Naive thymus-derived CD4-positive, alpha-beta T cell (primary cell): ENCODE results near the gene ACACA. TPM values are rescaled to one million over a fixed set of nuclear protein-coding genes. Genes with fewer than 3 reads are reported as not detected.

Source experiments
- ATAC-seq: fragments of 150-1000 bp; cut with Tn5 transposase; 2 replicates; pipeline ENCODE4 v1.10.0; 2021; ENCODE audit warnings: mild to moderate bottlenecking, moderate library complexity
- CTCF ChIA-PET: fragments of 350-600 bp; sonication (Branson Sonifier 250); formaldehyde crosslinking; loops from one replicate; lab custom pipeline; 2021; ENCODE audit warnings: antibody characterized with exemption; lab: Charles Lee
- POLR2A ChIA-PET: fragments of 350-600 bp; sonication (Branson Sonifier 250); formaldehyde crosslinking; loops from one replicate; lab custom pipeline; 2021; ENCODE audit warnings: antibody characterized with exemption, inconsistent platforms; lab: Charles Lee
- DNase-seq, 9 donors: peaks; one replicate each; pipeline versions ENCODE4 v3.0.0 to v3.0.0-alpha.2; 2020 to 2022; ENCODE audit warnings: mixed read lengths in 1 of 9
- H3K27ac ChIP-seq: one replicate; pipeline ENCODE4 v1.7.0; 2013; ENCODE audit warnings: mild to moderate bottlenecking, low read depth, low read length, moderate library complexity
- H3K27me3 ChIP-seq, 2 donors: one replicate each; pipeline ENCODE4 v1.7.0; 2013; ENCODE audit warnings: low read length in 2 of 2, mild to moderate bottlenecking in 2 of 2, moderate library complexity in 2 of 2; ENCODE audit not compliant: control insufficient read depth in 2 of 2, insufficient read depth in 2 of 2
- H3K36me3 ChIP-seq, 3 experiments: 1 replicate in 2 of 3; 2 replicates in 1 of 3; pipeline ENCODE4 v1.7.0; 2013; ENCODE audit warnings: low read length in 3 of 3, mild to moderate bottlenecking in 3 of 3, moderate library complexity in 1 of 3; ENCODE audit not compliant: insufficient read depth in 3 of 3, control insufficient read depth in 2 of 3
- H3K4me1 ChIP-seq, 2 donors: one replicate each; pipeline ENCODE4 v1.7.0; 2013; ENCODE audit warnings: low read length in 2 of 2, mild to moderate bottlenecking in 2 of 2, moderate library complexity in 1 of 2; ENCODE audit not compliant: control insufficient read depth in 2 of 2, insufficient read depth in 2 of 2
- H3K4me3 ChIP-seq: 2 replicates; pipeline ENCODE4 v1.7.0; 2013; ENCODE audit warnings: mild to moderate bottlenecking, low read length
- H3K9me3 ChIP-seq, 3 experiments: 1 replicate in 2 of 3; 2 replicates in 1 of 3; pipeline ENCODE4 v1.7.0; 2013; ENCODE audit warnings: low read length in 3 of 3; ENCODE audit not compliant: control insufficient read depth in 2 of 3
- H3K27ac Mint-ChIP-seq, 9 donors: one replicate each; pipeline ENCODE4 v1.8.0; 2020 to 2022; ENCODE audit warnings: mixed read lengths in 9 of 9, mild to moderate bottlenecking in 8 of 9, moderate library complexity in 5 of 9, inconsistent platforms in 2 of 9
- H3K27me3 Mint-ChIP-seq, 5 donors: one replicate each; pipeline ENCODE4 v1.8.0; 2021 to 2022; ENCODE audit warnings: mixed read lengths in 5 of 5, mild to moderate bottlenecking in 1 of 5
- H3K36me3 Mint-ChIP-seq, 5 donors: one replicate each; pipeline ENCODE4 v1.8.0; 2020 to 2022; ENCODE audit warnings: mixed read lengths in 5 of 5, mild to moderate bottlenecking in 3 of 5, inconsistent platforms in 1 of 5
- H3K4me1 Mint-ChIP-seq, 7 donors: one replicate each; pipeline ENCODE4 v1.8.0; 2020 to 2022; ENCODE audit warnings: mixed read lengths in 7 of 7, mild to moderate bottlenecking in 3 of 7, inconsistent platforms in 1 of 7
- H3K4me3 Mint-ChIP-seq, 10 donors: one replicate each; pipeline ENCODE4 v1.8.0; 2020 to 2022; ENCODE audit warnings: mild to moderate bottlenecking in 10 of 10, mixed read lengths in 10 of 10, moderate library complexity in 6 of 10, inconsistent platforms in 2 of 10
- H3K9me3 Mint-ChIP-seq, 11 donors: one replicate each; pipeline ENCODE4 v1.8.0; 2020 to 2022; ENCODE audit warnings: mixed read lengths in 11 of 11, mild to moderate bottlenecking in 4 of 11, inconsistent platforms in 1 of 11, moderate library complexity in 1 of 11
- intact Hi-C, 2 donors: fragments of 100-400 bp; cut with micrococcal nuclease; formaldehyde crosslinking; loops; one replicate each; pipeline ENCODE4 v1.15.1; 2023
- polyA plus RNA-seq, 2 donors: library from polyadenylated mRNA; unstranded; fragments of 300-500 nt; fragmentation: Illumina TruSeq; gene quantifications; one replicate each; pipeline ENCODE4 v1.2.3, GENCODE V29; 2021
- total RNA-seq, 6 experiments: library from RNA in 5 of 6; stranded (reverse) in 5 of 6; gene quantifications; 1 replicate in 5 of 6; 2 replicates in 1 of 6; pipeline ENCODE4 v1.2.3 and lab custom pipeline; 2021 to 2026

ACACA gene
- total and polyA plus RNA-seq, 7 experiments from 2014 or later: 6.1 to 47.0 (median 14.5) TPM

DNA sequence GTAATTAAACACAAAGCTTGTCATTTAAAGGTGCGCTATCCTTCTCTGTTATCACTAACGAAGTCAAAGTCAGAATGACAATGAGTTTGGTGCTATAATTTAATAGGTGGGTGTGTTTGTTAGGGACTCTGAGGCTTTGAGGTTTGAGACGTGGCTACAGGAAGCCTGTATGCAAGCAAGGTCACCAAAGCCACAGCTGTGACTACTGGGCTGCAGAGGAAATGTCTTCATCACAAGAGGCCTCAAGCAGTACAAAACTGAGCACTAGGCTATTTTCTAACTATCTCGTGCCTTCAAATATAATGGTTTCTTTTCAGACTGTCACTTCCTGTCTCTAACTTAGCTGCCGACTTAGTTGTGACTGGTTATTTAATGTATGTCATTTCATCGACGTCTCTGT is 316.7 kb downstream of the ACACA start:
- Histone ChIP-seq H3K36me3 (peaks cover 0 to 25% (median 0%) of the 10 kb centered on the region in 3 experiments), H3K27ac (peak overlapping the region; percentile 68), H3K4me3 (no peak overlapping the region), H3K27me3 (no peaks in the 10 kb centered on the region), H3K9me3 (no peaks in the 10 kb centered on the region), H3K4me1 (peaks cover 26 to 36% of the 10 kb centered on the region in 2 donors)
- ChIA-PET POLR2A (no interaction called here), CTCF (interaction anchor here (1.0 kb wide), 1 partner anchor 44 kb away, joined by 4 read pairs; no protein-coding TSS in a partner anchor)
- Mint-ChIP-seq H3K4me3 (peak overlapping the region in 9 of 10 donors; percentile 51 to 69 (median 62)), H3K27ac (peak overlapping the region; percentile 81 to 96 (median 91)), H3K4me1 (peaks cover 29 to 62% (median 42%) of the 10 kb centered on the region in 7 donors), H3K36me3 (peaks cover 12 to 44% (median 26%) of the 10 kb centered on the region in 5 donors), H3K27me3 (no peaks in the 10 kb centered on the region), H3K9me3 (no peaks in the 10 kb centered on the region)
- intact Hi-C loops: no loop called here
- ATAC-seq (peak; percentile 93), DNase-seq (peak in 7 of 9 donors; percentile 36 to 62 (median 50))

DNA sequence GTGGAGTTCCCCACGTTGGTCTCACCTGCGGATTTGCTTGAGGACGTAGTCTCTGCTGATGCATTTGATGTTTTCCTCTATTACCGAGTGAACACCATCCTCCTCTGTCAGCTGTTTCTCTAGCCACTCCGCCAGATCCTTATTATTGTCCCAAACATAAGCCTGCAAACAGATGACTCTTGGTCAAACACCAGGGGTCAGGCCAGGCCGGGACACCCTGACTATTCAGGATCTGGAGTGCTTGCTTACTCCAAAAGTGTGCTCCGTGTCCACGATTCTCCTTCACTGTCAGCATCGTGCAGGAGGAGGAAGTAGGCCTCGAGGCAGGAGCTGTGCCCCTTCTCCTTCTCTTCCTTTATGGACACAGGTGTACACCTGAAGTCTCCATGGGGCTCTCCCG is 317.7 kb downstream of the ACACA start:
- H3K4me1 ChIP-seq: peaks cover 26 to 36% of the 10 kb centered on the region in 2 donors
- H3K27ac ChIP-seq: peak overlapping the region; percentile 68
- H3K4me3 ChIP-seq: no peak overlapping the region
- peaks cover 29 to 59% (median 39%) of the 10 kb centered on the region in 7 donors for H3K4me1 Mint-ChIP-seq
- H3K27me3 ChIP-seq: no peaks in the 10 kb centered on the region
- peaks cover 8 to 40% (median 24%) of the 10 kb centered on the region in 5 donors for H3K36me3 Mint-ChIP-seq
- peaks cover 0 to 25% (median 0%) of the 10 kb centered on the region in 3 experiments for H3K36me3 ChIP-seq
- H3K27me3 Mint-ChIP-seq: no peaks in the 10 kb centered on the region
- H3K9me3 ChIP-seq: no peaks in the 10 kb centered on the region
- POLR2A ChIA-PET: interaction anchor here (1.2 kb wide), 1 partner anchor 140 kb away, joined by 3 read pairs; the partner anchor contains the start of gene AATF
- ATAC-seq (no peak), DNase-seq (no peak)
- H3K9me3 Mint-ChIP-seq: no peaks in the 10 kb centered on the region
- H3K27ac Mint-ChIP-seq: peak overlapping the region in 7 of 9 donors; percentile 59 to 96 (median 93)
- intact Hi-C loops: no loop called here
- CTCF ChIA-PET: interaction anchor here (1.0 kb wide), 1 partner anchor 43 kb away, joined by 4 read pairs; no protein-coding TSS in a partner anchor
- H3K4me3 Mint-ChIP-seq: peak overlapping the region in 5 of 10 donors; percentile 3 to 65 (median 45)

DNA sequence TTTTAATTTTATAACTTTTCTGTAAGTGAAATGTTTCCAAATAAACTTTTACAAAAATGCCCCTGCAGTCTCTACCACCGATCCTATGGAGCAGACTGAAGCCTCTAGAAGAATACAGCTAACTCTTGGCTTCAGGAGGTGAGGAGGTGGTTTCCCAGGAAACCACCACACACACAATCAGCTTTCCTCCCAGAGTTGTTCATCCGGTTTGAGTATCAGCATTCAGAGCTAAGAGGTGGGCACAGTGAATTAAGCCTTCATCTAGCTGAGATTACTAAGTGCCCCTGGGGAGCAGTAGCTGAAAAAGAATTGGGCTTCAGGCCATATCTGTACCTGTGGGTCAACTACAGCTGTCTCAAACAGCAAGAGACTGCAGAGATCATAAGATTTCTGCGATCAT is 318.2 kb downstream of the ACACA start:
- H3K27me3 ChIP-seq: no peaks in the 10 kb centered on the region
- DNase-seq (peak in 2 of 9 donors; percentile 4 to 10), ATAC-seq (peak; percentile 37)
- no peaks in the 10 kb centered on the region for H3K9me3 ChIP-seq
- H3K4me3 Mint-ChIP-seq: peak overlapping the region in 4 of 10 donors; percentile 3 to 65 (median 37)
- peaks cover 29 to 58% (median 39%) of the 10 kb centered on the region in 7 donors for H3K4me1 Mint-ChIP-seq
- no peaks in the 10 kb centered on the region for H3K27me3 Mint-ChIP-seq
- no peak overlapping the region for H3K4me3 ChIP-seq
- H3K4me1 ChIP-seq: peaks cover 26 to 36% of the 10 kb centered on the region in 2 donors
- POLR2A ChIA-PET: interaction anchor here (1.2 kb wide), 1 partner anchor 139 kb away, joined by 3 read pairs; the partner anchor contains the start of gene AATF
- H3K9me3 Mint-ChIP-seq: no peaks in the 10 kb centered on the region
- no peak overlapping the region for H3K27ac ChIP-seq
- CTCF ChIA-PET: no interaction called here
- peaks cover 0 to 25% (median 0%) of the 10 kb centered on the region in 3 experiments for H3K36me3 ChIP-seq
- peak overlapping the region in 6 of 9 donors; percentile 44 to 91 (median 72) for H3K27ac Mint-ChIP-seq
- peaks cover 7 to 36% (median 24%) of the 10 kb centered on the region in 5 donors for H3K36me3 Mint-ChIP-seq
- intact Hi-C loops: no loop called here

DNA sequence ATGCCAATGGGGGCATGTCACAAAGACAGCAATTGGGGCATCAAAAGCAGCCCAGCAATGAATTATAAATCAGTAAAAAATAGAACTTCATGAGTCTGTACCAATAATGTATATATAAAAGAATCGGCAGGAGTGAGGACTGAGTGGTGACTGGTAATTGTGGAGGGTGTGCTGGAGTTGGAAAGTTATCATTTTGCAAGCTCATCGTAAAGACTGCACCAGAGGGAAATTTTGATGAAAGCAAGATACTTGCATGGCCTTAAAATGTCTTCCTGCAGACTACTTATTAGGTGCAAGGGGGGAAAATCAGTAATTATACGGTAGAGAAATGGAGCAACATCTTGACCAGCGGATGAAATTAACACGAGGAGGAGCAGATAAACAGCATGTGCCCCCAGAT is 319.0 kb downstream of the ACACA start:
- H3K4me3 Mint-ChIP-seq: peak overlapping the region in 2 of 10 donors; percentile 30 to 34

DNA sequence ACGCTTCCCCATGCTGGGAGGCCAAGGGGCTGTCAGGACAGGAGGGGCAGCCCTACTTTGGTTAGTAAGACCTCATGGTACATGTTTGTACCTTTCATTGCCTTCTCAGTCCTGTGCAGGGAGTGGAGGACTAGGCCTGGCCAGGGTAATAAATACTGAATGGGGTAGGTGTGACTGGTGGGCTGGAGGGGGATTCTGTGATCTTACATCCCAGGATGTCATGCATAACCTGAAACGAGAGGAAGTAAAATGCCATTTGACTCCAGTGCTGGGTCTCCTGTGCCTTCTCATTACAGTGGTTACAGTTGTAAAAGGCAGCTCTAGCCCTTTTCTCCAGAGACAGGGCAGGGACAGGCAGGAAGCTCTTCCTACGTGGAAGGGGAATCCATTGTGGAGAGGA is 319.7 kb downstream of the ACACA start:
- H3K9me3 Mint-ChIP-seq: no peaks in the 10 kb centered on the region
- ATAC-seq (no peak), DNase-seq (no peak)
- POLR2A ChIA-PET: no interaction called here
- H3K27ac Mint-ChIP-seq: no peak overlapping the region
- H3K36me3 ChIP-seq: peaks cover 0 to 25% (median 0%) of the 10 kb centered on the region in 3 experiments
- peaks cover 29 to 55% (median 39%) of the 10 kb centered on the region in 7 donors for H3K4me1 Mint-ChIP-seq
- no peaks in the 10 kb centered on the region for H3K9me3 ChIP-seq
- intact Hi-C loops: no loop called here
- H3K27ac ChIP-seq: no peak overlapping the region
- no peak overlapping the region for H3K4me3 ChIP-seq
- no peaks in the 10 kb centered on the region for H3K27me3 Mint-ChIP-seq
- H3K27me3 ChIP-seq: no peaks in the 10 kb centered on the region
- H3K4me1 ChIP-seq: peaks cover 26 to 36% of the 10 kb centered on the region in 2 donors
- H3K36me3 Mint-ChIP-seq: peaks cover 7 to 33% (median 23%) of the 10 kb centered on the region in 5 donors
- CTCF ChIA-PET: no interaction called here
- H3K4me3 Mint-ChIP-seq: no peak overlapping the region

More for the DNA sequence above, 319.0 kb downstream of the ACACA start:
- H3K4me3 ChIP-seq: no peak overlapping the region
- no peaks in the 10 kb centered on the region for H3K27me3 ChIP-seq
- CTCF ChIA-PET: no interaction called here
- peaks cover 26 to 36% of the 10 kb centered on the region in 2 donors for H3K4me1 ChIP-seq
- no peak for DNase-seq
- intact Hi-C loops: no loop called here
- Mint-ChIP-seq H3K27ac (peak overlapping the region in 4 of 9 donors; percentile 0 to 79 (median 32)), H3K9me3 (no peaks in the 10 kb centered on the region), H3K4me1 (peaks cover 29 to 58% (median 39%) of the 10 kb centered on the region in 7 donors), H3K36me3 (peaks cover 7 to 33% (median 23%) of the 10 kb centered on the region in 5 donors), H3K27me3 (no peaks in the 10 kb centered on the region)
- no peak for ATAC-seq
- no peaks in the 10 kb centered on the region for H3K9me3 ChIP-seq
- POLR2A ChIA-PET: no interaction called here
- no peak overlapping the region for H3K27ac ChIP-seq
- peaks cover 0 to 25% (median 0%) of the 10 kb centered on the region in 3 experiments for H3K36me3 ChIP-seq

DNA sequence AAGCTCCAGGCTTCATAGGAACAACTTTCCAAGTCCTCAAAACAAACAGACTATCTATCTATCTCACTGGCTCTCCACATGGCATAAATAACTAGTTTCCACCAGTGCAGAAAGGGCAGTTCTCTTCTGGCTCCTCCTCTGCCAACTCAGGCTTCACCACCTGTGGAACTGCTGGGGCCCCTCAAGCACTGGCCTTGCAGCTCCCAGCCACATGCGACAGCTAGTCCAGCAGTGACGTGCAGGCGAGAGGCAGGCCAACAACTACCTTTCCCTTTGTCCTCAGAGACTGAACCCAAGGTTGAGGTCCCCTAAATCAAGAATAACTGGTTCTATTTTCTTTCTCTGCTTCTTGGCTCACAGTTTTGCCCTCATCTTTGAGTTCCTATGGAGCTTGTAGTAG is 320.3 kb downstream of the ACACA start:
- Histone ChIP-seq H3K36me3 (peaks cover 0 to 25% (median 0%) of the 10 kb centered on the region in 3 experiments), H3K4me1 (peaks cover 26 to 36% of the 10 kb centered on the region in 2 donors), H3K27ac (no peak overlapping the region), H3K27me3 (no peaks in the 10 kb centered on the region), H3K4me3 (no peak overlapping the region), H3K9me3 (no peaks in the 10 kb centered on the region)
- Mint-ChIP-seq H3K27me3 (no peaks in the 10 kb centered on the region), H3K4me3 (no peak overlapping the region), H3K4me1 (peaks cover 31 to 53% (median 39%) of the 10 kb centered on the region in 7 donors), H3K27ac (peak overlapping the region in 1 of 9 donors; percentile 56), H3K36me3 (peaks cover 7 to 33% (median 23%) of the 10 kb centered on the region in 5 donors), H3K9me3 (peaks cover 0 to under 1% (median 0%) of the 10 kb centered on the region in 11 donors)
- CTCF ChIA-PET: interaction anchor here (1.2 kb wide), 1 partner anchor 39 kb away, joined by 3 read pairs; no protein-coding TSS in a partner anchor
- intact Hi-C loops: no loop called here
- POLR2A ChIA-PET: no interaction called here
- DNase-seq (no peak), ATAC-seq (no peak)
